Peyer's patch (tissue), 4 donors: Measurements from ENCODE around the gene MICA. TPM values are rescaled to one million over a fixed set of nuclear protein-coding genes. Genes with fewer than 3 reads are reported as not detected.

Experiments
- DNase-seq, 3 donors: peaks; one replicate each; pipeline ENCODE4 v3.0.0-alpha.2; 2017 to 2019
- H3K27ac ChIP-seq, 4 donors: fragments of 200-600 bp; sonication (generic); one replicate each; pipeline ENCODE4 v1.5.1; 2016 to 2019
- H3K27me3 ChIP-seq, 2 donors: fragments of 200-600 bp; sonication (generic); one replicate each; pipeline ENCODE4 v1.5.1; 2019
- H3K36me3 ChIP-seq, 3 donors: fragments of 200-600 bp; sonication (generic); one replicate each; pipeline ENCODE4 v1.5.1; 2016 to 2019
- H3K4me1 ChIP-seq, 4 donors: fragments of 200-600 bp; sonication (generic); one replicate each; pipeline ENCODE4 v1.5.1; 2016 to 2019
- H3K4me3 ChIP-seq, 4 donors: fragments of 200-600 bp; sonication (generic); 1 replicate in 3 of 4; 2 replicates in 1 of 4; pipeline ENCODE4 v1.5.1; 2016 to 2019; ENCODE audit warnings: mild to moderate bottlenecking in 1 of 4
- H3K9me3 ChIP-seq, 4 donors: fragments of 200-600 bp; sonication (generic); one replicate each; pipeline ENCODE4 v1.5.1; 2016 to 2019; ENCODE audit warnings: mild to moderate bottlenecking in 1 of 4
- CTCF ChIP-seq, 6 experiments: fragments of 450-650 bp in 4 of 6; fragments of 200-600 bp in 2 of 6; sonication (generic) in 1 of 6; IDR thresholded peaks; one replicate each; pipeline ENCODE4 v1.5.1; 2017 to 2019; ENCODE audit warnings: antibody characterized with exemption in 6 of 6, mild to moderate bottlenecking in 3 of 6, moderate library complexity in 1 of 6
- POLR2A ChIP-seq, 2 donors: fragments of 450-650 bp; IDR thresholded peaks; one replicate each; pipeline ENCODE4 v1.5.1; 2017; ENCODE audit warnings: antibody characterized with exemption in 2 of 2, mild to moderate bottlenecking in 2 of 2, moderate library complexity in 2 of 2
- total RNA-seq, 4 donors: library from RNA; depleted of rRNA; stranded (reverse); fragments of >200 nt; gene quantifications; one replicate each; pipeline ENCODE4 v1.1.0, GENCODE V29; 2016

Gene MICA
- total RNA-seq, 4 donors from 2014 or later = 21.0 to 71.0 (median 29.1) TPM

DNA sequence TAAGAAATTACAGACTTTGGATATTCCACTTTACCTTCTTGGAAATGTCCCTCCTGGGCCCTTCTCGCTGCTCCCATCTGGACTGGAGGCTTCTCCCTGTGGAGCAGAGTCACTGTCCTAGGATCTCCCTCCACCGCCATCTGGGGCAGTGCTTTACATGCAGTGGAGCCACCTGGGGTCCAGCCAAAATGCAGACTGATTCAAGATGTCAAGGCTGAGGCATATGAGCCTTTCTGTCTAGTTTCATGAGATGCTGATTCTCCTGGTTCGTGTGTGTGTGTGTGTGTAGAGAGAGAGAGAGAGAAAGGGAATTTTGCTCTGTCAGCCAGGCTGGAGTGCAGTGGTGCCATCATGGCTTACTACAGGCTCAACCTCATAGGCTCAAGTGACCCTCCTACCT lies 14.9 kb downstream of the MICA start:
- TF ChIP-seq POLR2A (IDR thresholded peaks at IDR 0.05) (no peak), CTCF (IDR thresholded peaks at IDR 0.05) (no peak)
- Histone ChIP-seq H3K27ac (no peak overlapping the region), H3K9me3 (no peaks in the 10 kb centered on the region), H3K27me3 (no peaks in the 10 kb centered on the region), H3K4me3 (no peak overlapping the region), H3K4me1 (no peaks in the 10 kb centered on the region), H3K36me3 (peaks cover 0 to 35% (median 0%) of the 10 kb centered on the region in 3 donors)
- DNase-seq = no peak

DNA sequence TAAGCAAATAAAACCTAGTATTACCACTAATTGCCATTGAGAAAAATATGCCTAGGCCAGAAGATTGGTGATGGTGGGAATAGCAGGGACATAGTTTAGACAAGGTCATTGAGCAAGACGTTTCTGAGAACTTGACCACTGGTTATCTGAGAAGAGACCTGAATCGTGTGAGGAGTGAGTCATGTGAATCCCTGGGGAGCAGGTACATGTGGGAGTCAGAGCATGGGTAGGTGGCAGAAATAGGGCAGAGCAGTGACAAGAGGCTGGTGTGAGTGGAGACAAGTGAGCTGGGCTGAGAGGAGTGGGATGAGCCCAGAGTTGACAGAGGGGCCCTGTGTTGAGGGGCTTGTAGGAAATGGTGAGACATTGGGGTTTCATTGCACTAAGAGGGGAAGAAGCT lies 16.4 kb downstream of the MICA start:
- H3K4me3 ChIP-seq = no peak overlapping the region
- peaks cover 0 to 20% (median 0%) of the 10 kb centered on the region in 3 donors for H3K36me3 ChIP-seq
- H3K4me1 ChIP-seq = no peaks in the 10 kb centered on the region
- H3K9me3 ChIP-seq = no peaks in the 10 kb centered on the region
- no peak overlapping the region for H3K27ac ChIP-seq
- no peak for DNase-seq
- no peaks in the 10 kb centered on the region for H3K27me3 ChIP-seq
- no peak for TF ChIP-seq POLR2A (IDR thresholded peaks at IDR 0.05)
- no peak for TF ChIP-seq CTCF (IDR thresholded peaks at IDR 0.05)

GRCh38 chr6:31420546-31420945 lies 17.2 kb downstream of the MICA start:
- no peaks in the 10 kb centered on the region for H3K9me3 ChIP-seq
- TF ChIP-seq POLR2A (IDR thresholded peaks at IDR 0.05) (no peak), CTCF (IDR thresholded peaks at IDR 0.05) (no peak)
- no peak overlapping the region for H3K27ac ChIP-seq
- peaks cover 0 to 13% (median 0%) of the 10 kb centered on the region in 3 donors for H3K36me3 ChIP-seq
- H3K4me3 ChIP-seq = no peak overlapping the region
- H3K27me3 ChIP-seq = no peaks in the 10 kb centered on the region
- no peak for DNase-seq
- no peaks in the 10 kb centered on the region for H3K4me1 ChIP-seq

GRCh38 chr6:31422587-31422986 lies 19.2 kb downstream of the MICA start:
- DNase-seq = no peak
- no peaks in the 10 kb centered on the region for H3K36me3 ChIP-seq
- no peaks in the 10 kb centered on the region for H3K9me3 ChIP-seq
- no peaks in the 10 kb centered on the region for H3K4me1 ChIP-seq
- TF ChIP-seq POLR2A (IDR thresholded peaks at IDR 0.05) (no peak), CTCF (IDR thresholded peaks at IDR 0.05) (no peak)
- no peak overlapping the region for H3K27ac ChIP-seq
- no peaks in the 10 kb centered on the region for H3K27me3 ChIP-seq
- H3K4me3 ChIP-seq = no peak overlapping the region

DNA sequence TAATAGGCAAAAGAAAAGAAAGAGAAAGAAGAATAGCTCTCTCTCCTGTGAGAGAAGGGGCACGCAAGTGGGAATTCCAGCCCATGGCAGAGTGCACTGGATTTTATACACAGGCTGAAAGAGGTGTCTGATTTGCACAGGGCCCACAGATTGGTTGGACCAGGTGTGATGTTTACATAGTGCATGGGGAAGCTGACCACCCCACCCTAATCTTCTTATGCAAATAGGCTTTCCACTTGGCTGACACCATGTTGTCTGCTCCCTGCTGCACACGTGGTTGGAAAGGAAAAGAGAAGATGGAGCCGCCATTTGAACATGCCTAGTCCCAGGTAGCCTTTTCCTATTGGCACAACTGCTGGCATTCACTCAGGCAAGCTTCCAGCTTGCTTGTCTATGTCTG lies 20.2 kb downstream of the MICA start:
- no peaks in the 10 kb centered on the region for H3K36me3 ChIP-seq
- peak overlapping the region in 1 of 4 donors; percentile 1 for H3K27ac ChIP-seq
- TF ChIP-seq CTCF (IDR thresholded peaks at IDR 0.05) = no peak
- no peak for TF ChIP-seq POLR2A (IDR thresholded peaks at IDR 0.05)
- no peaks in the 10 kb centered on the region for H3K27me3 ChIP-seq
- DNase-seq = peak in 1 of 3 donors; percentile 58
- H3K4me3 ChIP-seq = no peak overlapping the region
- H3K9me3 ChIP-seq = no peaks in the 10 kb centered on the region
- no peaks in the 10 kb centered on the region for H3K4me1 ChIP-seq
